Hematopoietic multipotent progenitor cell treated with erythropoietin and hydrocortisone succinate and interleukin-3 and kit ligand, for 4 days (in vitro differentiated cells): ENCODE measurements around the gene SLC25A19.
A peak's percentile ranks its signal among the peaks of the same experiment; 100 is the strongest.

Source experiments
- DNase-seq: peaks from one replicate; pipeline ENCODE4 v3.0.0-alpha.2; 2015

The SLC25A19 gene

DNA sequence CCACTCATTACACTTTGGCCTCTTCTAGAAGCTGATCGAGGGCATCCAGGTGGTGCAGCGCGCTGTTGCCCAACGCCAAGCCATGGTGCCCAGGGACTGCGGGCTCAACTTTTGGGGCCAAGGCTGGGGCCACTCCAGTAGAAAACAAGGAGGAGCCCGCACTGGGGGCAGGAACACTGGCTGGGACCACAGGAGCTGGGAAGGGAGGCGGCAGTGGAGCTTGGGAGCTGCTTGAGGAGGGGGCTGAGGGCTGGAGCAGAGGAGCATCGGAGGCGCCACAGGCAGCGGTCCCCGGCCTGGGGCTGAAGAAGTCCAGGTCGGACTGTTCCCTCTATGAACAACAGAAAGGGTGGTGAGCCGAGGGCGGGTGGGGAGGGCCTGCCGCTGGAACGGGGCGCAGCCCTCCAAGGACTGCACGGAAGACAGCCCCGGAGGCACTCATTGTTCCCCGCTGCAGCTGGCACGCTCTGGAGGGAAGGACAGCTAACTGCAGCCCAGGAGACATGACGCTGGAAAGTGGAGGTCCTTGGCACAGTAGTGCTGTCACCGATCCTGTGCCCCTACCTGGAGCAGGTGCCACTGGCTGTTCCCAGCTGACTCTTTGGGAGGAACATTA lies 49.3 kb downstream of the SLC25A19 start:
- DNase-seq, result no peak

DNA sequence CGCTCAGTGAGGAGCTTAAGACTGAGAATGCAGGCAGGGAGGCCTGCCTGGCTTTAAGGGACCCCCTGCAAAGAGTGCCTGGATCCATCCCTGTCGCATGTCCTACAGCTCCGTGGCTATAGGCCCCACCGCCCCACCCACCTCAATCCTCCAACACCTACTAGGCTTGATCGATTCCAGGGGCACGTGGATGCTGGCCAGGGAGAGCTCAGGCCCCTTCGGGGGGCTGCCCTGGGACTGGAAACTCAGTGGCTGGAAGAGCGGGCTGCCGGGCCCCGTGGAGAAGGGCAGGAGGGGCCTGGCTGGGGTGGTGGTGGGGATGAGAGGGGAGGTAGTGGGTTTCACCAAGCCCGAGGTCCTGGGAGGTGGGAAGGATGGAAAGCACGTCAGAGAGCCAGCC lies 50.0 kb downstream of the SLC25A19 start:
- no peak for DNase-seq

DNA sequence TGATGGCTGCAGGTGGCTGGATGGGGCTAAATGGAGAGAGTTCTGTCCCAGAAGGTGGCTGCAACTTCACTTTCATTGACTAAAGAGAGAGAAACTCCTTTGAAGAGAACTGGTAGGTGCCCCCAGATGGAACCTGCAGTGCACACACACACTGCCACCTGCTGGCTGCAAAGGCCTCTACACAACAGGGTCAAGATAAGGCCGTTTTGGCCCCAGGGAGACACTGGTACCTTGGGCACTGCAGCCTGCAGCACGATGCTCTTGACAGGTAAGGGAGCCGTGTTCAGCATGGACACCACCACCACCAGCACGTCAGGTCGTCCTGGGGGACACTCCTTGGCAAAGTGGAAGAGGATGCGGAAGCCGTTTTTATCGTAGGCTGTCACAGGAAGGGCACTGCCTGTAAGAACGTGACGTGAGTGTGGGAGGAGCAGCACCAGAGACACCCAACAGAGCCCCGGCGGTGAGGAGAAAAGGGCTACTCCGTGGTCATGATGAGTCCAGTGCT lies 50.5 kb downstream of the SLC25A19 start:
- DNase-seq, result peak; percentile 90

DNA sequence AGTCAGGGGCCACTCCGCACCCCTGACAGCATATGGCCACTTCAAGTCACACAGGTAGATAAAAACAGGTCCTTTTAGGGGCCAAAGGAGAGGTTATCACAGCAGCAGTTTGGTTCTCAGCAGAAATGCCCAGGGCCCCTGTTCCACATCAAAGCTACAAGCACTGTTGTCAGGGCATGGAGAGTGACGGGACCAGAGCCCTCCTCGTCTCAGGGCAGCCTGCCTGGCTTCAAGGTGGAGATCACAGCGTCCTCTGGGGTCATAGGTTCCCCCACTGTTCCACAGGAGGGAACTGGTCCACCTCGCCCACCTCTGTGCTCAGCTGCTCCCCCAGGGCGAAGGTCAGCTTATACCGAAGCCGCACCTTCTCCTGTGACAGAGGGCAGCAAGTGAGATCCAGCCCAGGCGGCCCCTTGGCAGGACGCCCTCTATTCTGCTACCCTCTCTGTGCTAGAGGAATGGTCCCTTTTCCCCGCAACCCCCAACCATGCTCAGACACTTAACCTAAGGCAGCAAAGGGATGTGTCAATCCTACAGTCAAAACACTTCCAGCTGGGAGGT lies 51.1 kb downstream of the SLC25A19 start:
- DNase-seq, result no peak

DNA sequence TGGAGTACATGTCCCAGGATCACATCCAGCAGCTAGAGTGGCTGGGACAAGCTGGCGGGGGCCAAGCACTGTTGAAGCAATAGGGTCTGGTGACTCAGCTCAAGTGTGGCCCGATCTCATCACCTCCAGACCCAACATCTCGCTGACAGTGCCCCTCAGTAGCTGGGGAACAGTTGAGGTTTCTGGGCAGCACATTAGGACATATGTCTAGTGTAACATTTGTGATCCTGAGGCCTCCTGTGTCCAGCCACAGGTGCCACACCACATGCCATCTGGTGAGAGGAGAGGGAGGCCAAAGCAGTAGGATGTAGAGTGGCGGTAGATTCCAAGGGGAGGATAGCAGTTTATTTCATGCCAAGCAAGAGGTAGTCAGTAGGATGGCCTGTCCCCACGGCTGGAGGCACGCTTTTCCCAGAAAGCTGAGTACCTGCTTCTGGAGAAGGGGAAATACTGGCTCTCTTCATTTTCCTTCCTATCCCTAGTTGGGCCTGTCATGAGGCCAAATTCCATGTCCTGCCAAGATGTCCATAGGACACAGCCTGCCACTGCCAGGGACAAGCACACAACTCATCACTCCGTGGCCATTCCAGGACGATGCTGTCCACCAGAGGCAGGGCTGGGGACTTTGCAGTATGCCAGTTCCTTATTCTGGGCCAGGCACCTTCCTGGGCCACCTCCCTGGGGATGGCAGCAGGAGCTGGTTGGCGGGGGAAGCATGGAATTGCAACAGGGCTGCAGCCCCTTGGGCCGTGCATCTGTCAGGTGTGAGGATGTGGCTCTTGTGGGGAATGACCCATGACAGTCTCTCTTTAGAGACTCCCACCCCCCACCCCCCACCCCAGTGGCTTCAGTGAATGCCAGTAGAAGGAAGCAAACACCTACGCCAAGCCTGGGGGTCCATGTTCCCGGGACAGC lies 51.9 kb downstream of the SLC25A19 start:
- no peak for DNase-seq

DNA sequence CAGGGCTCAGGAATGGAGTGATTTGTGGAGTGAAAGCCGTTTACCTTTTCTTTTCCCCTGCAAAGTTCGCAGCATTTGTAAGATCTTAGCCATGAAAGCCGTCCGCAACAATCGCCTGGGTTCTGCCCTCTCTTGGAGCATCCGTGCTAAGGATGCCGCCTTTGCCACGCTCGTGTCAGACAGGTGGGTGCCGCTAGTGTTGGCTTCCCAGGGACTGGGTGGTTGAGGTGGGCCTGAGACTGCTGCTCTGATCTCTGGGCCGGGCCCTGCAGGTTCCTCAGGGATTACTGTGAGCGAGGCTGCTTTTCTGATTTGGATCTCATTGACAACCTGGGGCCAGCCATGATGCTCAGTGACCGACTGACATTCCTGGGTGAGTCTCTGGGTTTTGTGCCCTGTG lies 56.4 kb downstream of the SLC25A19 start:
- no peak for DNase-seq

DNA sequence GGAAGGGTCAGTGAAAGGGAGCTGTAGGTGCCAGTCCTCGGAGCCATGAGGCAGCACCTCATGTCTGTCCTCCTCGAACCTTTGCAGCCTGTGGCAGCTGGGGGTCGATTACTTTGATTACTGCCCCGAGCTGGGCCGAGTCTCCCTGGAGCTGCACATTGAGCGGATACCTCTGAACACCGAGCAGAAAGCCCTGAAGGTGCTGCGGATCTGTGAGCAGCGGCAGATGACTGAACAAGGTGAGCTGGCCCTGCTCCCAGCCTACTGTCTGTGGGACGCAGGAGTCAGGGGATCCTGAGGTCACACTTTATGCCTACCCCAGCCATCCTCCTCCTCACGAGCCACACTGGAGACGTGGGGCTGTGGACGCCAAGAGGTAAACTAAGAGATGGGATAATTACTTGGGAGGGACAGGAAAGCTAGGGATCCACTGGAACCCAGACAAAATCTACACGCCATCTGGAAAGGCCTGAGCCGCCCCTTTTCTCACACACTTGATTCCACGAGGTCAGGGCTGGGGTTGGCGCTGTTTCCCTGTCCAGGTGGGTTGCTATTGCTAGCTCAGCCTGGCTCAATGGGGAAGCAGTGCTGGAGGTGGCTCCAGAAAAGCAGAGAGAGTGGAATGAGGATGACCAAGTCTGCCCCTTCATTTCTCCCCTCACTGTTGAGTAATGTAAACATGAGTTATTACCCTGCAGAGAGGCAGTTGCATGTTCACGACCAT lies 57.3 kb downstream of the SLC25A19 start:
- no peak for DNase-seq

DNA sequence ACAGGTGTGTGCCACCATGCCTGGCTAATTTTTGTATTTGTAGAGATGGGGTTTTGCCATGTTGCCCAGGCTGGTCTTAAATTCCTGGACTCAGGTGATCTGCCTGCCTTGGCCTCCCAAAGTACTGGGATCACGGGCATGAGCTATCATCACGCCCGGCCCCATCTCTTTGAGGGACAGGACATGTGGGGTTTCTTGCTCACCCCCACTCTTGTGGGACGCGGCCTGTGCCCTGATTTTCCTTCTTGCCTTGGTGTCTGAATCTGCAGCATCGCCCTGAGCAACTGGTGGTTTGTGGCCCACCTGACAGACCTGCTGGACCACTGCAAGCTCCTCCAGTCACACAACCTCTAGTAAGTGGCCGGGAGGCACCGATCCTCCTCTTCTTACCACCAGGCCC lies 58.2 kb downstream of the SLC25A19 start:
- no peak for DNase-seq

DNA sequence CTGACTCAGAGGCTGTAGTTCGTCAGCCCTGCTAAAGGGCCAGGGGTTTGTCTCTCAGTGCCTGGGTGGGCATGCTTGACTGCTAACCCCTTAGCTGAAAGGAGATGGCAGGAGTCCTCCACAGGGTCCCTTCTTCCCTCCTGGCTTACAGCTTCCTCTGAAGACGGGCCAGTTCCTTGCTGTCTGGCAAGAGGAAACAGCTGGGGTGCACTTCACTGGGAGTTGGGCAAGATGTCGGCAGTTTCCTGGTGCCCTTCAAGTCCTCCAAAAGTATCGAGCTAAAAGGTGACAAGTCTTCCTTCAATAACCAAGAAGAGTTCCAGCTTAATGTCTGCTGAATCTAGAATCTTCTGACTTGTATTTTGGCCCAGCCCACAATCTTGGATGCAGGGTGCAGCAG lies 60.4 kb downstream of the SLC25A19 start:
- peak; percentile 40 for DNase-seq

DNA sequence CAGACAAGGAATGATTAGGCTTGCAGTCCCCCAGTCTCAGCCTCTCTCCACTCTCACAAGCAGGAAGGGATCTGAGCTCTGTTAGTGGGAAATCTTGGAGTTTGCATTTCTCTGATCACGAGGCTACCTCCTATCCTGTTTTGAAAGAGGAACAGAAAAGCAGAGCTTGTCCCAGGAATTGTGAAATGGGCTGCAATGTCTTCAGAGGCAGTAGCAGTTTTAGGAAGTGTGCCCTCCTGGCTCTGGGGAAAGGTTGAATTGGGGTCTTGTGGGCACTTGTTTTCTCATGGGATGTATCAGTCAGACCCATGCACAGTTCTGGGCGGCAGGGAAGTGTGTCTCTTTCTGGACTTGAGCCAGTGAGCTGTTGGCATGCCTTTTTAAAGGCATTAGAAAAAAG lies 60.9 kb downstream of the SLC25A19 start:
- peak; percentile 27 for DNase-seq

DNA sequence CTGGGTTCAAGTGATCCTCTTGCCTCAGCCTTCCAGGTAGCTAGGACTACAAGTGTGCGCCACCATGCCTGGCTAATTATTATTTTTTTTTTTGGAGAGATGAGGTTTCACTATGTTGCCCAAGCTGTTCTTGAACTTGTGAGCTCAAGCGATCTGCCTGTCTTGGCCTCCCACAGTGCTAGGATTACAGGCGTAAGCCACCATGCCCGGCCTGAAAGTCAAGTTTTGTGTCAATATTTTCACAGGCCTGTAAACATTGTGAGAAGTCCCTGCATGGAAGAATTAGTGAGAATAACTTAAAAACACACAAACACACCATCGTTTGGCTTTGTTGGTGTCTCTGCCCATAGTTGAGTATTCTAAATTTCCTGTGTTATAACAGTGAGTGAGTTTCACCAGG lies 61.5 kb downstream of the SLC25A19 start:
- no peak for DNase-seq

DNA sequence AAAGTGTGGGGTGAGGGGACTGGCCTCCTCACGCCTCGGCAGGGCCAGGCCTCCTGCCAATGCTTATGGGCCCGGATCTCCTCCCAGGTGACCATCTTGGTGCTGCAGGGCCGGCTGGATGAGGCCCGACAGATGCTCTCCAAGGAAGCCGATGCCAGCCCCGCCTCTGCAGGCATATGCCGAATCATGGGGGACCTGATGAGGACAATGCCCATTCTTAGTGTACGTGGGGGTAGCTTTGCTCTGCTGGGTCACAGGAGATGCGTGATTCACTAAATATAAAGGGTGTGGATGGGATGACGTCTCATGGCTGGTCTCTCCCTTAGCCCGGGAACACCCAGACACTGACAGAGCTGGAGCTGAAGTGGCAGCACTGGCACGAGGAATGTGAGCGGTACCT lies 64.2 kb downstream of the SLC25A19 start:
- DNase-seq, result no peak
